ENCODE data around the gene TM2D3.

Gene TM2D3, protein sequence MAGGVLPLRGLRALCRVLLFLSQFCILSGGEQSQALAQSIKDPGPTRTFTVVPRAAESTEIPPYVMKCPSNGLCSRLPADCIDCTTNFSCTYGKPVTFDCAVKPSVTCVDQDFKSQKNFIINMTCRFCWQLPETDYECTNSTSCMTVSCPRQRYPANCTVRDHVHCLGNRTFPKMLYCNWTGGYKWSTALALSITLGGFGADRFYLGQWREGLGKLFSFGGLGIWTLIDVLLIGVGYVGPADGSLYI

DNA sequence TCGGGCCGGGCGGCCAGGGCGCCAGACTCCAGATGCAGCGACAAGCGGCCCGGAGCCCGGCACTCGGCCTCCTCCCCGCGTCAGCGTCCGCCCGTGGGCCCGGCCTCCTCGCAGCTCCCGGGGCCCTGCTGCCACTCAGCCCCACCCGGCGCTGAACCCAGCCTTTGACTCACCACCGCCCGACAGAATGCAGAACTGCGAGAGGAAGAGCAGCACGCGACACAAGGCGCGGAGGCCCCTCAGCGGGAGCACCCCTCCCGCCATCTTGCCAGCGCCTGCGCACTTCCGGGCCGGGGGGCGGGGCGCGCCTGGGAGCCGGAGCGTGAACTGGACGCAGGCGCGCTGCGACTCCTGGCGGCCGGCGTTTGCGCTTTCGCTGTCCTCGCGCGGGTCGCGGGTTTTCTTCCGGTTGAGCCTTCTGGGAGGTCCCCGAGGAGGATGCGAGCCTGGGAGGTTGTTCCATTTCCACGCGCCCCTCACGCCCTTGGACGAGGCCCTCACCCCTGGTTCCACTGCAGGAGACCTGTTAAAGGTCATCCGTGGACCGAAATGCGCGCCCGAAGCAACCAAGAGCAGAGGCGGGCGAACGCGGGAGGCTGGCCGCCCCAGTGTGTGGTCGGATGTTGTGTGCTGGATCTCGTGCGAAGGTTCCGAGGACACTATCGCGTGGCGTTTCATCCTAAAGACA lies at the start of gene TM2D3:
TSS of gene TM2D3 (minus strand) at position 284 of the 688 bp plus-strand sequence. CDS start at position 264, 20 bp downstream.
- peak; percentile 67 for DNase-seq

DNA sequence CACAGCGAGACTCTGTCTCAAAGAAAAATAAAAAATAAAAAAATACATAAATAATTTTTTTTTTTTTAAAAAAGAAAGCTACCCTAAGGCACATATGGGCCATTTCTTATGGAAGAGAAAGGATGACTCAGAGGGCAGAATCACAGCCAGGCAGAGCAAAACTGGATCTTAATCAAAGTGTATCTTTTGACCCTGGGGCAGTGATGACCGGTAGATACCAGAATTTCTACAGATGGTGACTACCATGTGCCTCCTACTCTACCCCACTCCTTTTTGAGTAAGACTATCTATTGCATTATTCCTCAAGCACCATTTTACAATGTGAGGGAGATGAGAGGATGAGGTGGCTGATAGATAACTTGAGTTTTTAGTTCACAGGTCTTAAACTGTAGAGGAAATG lies 46.1 kb upstream of the TM2D3 start:
- no peak for DNase-seq

DNA sequence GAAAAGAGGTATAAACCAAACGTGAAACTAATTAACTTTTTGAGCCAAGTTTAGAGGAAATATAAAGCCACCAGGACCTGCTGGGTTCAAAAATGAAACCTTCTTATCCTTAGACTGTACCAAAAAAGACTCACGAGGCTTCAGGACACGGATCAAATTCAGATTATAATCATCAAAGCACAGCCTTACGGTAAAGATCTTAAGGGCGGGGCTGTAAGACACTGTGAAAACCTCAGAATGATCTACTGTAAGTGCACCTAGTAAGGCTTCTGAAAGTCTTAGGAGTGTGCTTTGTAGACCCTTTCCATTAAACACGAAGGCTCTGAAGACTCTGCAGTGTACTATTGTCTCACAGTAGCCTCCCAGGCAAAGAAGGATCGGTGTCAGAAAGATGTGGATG lies 45.3 kb upstream of the TM2D3 start:
- DNase-seq: no peak

DNA sequence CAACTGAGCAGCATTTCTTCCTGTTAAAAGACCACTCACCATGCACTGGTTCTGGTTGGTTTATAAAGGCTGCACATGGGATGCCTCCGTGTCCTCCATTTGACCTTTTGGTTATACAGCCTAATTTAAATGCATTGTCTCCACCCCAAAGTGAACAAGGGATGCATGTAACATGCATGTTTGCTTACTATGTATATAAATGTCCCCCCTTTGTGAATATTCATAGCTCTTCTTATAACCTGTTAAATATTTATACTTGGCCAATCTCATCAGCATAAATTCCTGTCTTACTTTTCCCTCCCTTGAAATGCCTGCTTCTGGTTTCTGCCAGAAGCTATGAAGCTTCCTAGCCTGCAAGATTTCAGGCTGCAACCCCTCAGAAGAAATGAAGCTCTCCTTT lies 44.6 kb upstream of the TM2D3 start:
- no peak for DNase-seq

DNA sequence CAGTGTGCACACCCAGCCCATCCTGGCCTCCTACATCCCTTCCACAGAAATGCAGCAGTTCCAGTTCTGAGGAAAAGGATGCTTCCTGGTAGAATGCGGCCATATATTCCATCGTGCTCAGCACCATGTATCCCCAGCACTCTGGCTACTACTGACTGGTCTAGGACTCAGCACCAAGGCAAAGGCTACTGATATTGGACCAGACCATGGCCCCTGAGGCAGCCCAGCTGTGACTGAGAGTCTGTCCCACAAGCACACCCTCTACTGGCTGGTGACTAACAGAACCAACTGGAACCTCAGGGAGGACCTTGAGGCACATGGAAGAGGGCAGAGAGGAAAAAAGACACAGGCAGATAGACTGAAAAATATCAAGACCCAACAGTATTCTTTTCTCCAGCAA lies 42.1 kb upstream of the TM2D3 start:
- DNase-seq: no peak

DNA sequence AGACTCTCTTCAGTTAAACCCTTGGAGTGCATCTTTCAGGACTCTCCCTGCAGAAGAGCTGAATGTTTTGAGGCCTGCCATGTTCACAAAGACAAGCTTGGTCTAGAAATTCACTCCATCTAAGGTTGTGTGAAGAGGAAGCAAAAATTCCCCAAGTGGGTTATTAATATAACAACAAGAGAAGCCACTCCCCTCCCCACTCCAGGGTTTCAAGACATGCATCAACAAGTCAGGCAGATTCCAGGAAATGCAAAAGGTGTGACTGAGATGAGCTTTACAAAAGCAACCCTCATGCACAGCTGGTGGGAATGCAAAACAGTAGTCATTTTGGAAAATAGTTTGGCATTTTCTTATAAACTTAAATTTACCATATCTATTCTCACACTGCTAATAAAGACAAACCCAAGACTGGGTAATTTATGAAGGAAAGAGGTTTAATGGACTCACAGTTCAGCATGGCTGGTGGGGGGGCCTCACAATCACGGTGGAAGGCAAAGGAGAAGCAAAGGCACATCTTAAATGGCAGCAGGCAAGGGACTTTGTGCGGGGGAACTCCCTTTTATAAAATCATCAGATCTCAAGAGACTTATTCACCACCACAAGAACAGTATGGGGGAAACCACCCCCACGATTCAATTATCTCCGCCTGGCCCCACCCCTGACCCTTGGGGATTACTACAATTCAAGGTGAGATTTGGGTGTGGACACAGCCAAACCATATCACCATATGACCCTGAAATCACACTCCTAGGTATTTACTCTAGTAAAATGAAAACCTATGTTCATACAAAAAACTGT lies 40.8 kb upstream of the TM2D3 start:
- DNase-seq: no peak

DNA sequence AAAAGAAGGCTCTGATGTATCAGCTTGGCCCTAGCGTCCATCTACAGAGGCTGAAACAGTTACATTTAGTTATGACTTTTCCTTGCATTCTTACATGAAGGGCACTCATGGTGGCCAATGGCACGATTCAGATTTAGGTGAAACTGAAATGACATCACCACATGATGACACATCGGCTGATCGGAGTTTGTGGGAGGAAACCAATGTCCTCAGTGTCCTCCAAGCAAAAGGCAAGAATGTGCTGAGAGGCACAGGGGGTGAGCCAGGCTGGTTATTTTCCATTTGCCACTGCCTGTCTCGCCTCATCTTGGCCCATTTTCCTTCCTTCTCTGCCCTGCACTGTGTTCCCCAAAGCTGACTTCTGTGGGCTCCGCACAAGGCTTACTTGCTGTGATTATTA lies 37.7 kb upstream of the TM2D3 start:
- no peak for DNase-seq

DNA sequence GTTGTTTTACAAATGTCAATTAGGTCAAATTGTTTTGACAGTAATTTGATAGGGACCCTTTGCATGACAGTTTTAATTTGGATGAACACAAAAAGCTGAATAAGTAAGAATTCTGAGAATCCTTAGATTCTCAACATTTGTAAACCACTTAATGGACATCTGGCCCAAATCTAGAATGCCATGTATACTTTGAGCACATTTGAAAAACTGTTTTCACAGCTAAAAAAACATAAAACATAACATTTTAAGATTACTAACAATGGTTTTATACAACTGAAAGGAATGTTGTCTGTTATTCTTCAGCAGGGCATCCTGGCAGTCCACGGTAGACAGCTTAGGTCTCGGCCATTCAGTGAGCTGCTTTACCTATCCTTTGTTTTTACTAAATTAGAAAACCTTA lies 34.5 kb upstream of the TM2D3 start:
- DNase-seq: no peak

DNA sequence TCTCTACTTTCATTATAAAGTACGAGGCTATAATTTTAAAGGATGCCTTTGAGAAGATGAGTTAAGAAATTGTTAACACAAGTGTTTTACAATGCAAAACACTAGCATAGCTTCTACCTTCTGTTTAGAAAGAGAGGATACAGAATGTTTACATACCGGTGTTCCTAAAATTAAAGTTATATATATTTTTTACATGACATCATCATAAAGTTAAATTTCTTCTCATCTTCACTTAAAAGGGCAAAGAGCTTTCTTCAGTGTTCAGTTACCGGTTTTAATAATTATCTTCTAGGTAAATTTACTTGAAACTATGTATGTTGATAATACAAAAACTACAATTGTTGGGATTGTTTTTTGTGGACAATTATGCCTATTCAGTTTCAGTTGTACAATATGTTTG lies 32.7 kb upstream of the TM2D3 start:
- DNase-seq: no peak

DNA sequence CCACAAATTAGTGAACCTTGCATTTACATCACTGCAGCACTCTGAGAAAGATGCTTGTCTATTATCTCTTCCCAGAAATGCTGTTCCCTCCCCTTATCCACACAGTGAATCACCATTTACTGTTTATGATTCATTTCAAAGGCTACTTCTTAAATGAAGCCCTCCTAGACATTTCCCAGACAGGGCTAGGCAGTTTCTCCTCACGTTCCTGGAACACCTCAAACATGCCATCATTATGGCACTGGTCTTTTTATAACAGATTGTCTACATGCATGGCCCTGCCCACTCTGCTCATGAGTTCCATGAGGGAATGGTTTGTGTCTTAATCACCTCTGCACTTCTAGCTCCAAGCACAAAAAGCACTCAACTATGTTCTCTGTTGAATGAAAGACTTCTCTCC lies 32.2 kb upstream of the TM2D3 start:
- DNase-seq: no peak

DNA sequence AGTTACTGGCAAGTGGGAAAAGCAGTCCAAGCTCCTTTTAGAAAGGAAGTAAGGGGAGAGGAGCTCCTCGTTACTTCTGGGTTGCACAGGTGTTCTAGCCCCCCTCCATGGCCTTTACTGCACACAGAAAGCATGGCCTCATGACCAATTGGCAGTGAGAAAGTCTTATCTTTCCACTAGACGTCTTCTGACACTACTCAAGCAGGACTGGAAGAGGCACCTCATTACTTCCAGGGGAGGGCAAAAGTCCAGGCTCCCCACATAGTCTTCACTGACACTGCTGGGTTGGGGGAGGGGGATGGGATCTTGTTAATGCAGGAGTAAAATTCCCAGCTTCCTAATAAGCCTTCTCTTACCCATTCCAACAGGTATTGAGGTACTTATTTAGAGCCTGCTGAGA lies 27.6 kb upstream of the TM2D3 start:
- no peak for DNase-seq

DNA sequence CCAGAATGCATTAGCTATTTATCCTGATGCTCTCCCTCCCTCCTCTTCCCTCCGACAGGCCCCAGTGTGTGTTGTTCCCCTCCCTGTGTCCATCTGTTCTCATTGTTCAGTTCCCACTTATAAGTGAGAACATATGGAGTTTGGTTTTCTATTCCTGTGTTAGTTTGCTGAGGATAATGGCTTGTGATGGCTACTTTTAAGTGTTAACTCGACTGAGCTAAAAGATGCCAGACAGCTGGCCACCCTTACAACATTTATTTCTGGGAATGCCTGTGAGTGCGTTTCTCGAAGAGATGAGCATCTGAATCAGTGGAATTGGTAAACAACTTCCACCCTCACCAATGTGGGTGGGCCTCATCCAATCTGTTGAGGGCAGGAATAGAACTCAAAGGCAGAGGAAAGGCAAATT lies 24.7 kb upstream of the TM2D3 start:
- no peak for DNase-seq

DNA sequence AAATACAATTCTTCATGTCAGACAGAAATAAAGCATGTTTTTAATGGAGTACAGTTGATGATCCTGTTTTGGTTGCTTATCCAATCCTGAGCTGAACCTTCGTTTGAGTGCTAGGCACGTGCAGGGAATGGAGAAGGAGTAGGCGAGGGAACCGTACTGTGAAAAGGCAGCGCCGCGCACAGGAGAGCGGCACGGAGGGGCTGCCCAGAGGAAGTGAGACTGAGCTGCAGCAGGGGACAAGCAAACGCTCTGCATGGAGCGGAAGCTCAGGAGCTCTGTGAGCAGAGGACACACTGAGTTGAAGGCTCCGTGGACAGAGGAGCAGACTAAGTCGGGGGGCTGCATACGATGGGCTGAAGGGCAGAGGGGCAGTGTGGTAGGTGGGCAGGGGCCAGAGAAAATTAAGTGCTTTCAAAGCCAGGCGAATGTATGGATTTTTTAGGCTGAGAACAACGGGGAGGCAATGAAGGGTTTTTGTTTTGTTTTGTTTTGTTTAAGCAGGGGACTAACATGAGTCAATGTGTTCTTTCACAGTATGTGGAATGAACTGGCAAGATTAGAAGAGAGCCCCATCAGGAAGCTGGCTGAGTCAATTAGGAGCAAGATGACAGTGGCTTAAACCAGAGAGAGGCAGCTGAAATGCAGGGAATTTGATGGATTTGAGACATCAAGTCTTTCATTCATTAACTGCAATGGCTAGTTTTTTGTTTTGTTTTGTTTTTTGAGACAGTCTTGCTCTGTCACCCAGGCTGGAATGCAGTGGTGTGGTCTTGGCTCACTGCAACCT lies 23.8 kb upstream of the TM2D3 start:
- no peak for DNase-seq

DNA sequence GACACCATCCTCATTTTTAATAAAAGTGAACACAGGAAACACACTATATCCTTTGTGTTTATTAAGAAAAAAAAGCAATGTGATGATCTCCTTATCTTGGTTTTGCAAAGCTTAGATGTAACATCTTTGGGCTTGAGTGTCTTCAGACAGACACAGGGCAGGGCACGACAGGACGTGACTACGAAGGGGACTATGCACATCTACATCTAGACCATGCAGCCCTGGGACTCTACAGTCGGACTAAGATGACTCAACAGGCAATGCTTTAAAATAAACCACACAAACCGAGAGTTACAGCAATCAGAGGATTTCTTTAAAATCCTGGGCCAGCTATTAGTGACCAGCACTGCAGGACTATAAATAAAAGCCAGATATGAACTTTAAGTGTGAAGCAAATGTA lies 22.8 kb upstream of the TM2D3 start:
- no peak for DNase-seq

DNA sequence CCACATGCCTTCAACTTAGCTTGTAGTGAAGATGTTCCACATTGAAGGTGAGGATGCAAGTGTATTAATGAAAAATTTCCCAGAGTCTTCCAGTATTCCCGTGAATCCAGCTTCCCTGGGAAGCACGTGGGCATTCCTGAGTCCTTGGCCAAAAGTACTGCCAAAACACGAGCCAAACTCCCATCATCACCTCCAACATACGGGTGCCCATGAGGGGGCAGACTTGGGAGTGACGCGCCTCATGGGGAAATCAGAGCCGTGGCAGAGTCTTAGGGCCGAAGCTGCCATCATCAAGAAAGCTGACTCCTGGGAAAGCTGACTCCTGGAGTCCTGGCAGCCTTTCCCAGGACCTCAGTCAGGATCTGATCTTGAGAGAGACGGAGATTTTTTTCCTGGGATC lies 20.1 kb upstream of the TM2D3 start:
- DNase-seq: no peak

DNA sequence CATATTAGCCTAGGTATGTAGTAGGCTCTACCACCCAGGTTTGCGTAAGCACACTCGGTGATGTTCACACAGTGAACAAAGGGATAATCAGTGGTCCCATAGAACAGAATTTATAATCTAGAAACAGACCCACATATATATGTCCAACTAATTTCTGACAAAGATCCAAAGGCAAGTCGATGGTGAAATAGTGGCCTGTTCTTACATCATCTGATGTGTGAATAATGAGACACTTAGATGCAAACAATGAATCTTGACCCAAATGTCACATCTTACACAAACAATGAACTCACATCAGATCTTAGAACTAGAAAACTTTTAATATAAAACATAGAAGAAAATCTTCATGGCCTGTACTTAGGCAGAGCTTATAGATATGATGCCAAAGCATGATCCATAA lies 17.6 kb upstream of the TM2D3 start:
- DNase-seq: no peak

DNA sequence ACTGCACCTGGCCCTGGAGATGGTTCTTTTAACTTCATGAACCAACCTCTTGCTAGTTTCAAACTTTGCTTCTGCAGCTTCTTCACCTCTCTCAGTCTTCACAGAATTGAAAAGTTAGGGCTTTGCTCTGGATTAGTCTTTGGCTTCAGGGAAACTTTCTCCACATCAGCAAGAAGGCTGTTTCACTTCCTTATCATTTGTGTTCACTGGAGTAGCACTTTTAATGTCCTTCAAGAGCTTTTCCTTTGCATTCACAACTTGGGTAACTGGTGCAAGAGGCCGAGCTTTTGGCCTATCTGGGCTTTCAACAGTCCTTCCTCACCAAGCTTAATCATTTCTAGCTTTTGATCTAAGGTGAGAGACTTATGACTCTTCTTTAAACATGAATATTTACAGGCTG lies 15.7 kb upstream of the TM2D3 start:
- no peak for DNase-seq

DNA sequence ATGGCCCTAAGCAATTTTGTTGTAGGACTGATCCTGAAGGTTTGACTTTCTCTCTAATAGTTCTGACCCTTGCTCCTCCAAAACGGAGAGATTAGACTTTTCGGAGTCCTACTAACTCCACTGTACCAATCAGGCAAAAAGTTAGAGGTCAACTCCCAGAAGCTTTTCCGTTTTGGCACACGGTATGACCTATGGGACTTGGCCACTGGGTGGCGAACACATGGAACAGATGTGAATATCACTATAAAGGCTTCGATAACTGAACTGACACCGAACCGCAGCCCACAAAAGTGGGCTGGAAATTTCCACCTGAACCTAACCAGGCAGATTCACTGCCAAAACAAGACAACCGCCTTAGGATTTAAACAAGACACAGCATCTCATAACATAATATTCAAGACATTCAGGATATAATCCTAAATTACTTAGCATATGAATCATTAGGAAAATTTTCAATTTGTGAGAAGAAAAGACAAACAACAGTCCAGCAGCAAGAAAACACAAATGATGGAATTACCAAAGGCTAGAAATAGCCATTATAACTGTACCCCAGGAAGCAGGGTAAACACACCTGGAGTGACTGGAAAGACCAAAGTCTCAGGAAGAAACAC lies 12.2 kb upstream of the TM2D3 start:
- DNase-seq: no peak

DNA sequence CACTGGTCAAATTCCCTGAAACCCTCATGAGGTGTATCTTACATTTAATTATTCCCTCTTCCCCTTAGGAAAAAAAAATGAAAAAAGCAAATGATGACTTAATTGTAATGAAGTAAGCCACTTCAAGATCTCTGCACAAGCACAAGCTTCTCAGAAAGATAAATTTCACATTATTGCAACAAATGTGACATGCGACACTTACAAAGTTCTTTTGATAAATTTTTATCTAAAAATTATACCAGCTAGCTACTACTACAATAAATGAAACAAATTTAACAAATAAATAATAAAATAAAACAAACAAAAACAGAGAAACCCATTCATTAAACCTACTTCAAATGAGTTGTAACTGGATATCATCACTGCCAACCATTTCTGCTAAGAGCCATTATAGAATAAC lies 10.0 kb upstream of the TM2D3 start:
- no peak for DNase-seq

DNA sequence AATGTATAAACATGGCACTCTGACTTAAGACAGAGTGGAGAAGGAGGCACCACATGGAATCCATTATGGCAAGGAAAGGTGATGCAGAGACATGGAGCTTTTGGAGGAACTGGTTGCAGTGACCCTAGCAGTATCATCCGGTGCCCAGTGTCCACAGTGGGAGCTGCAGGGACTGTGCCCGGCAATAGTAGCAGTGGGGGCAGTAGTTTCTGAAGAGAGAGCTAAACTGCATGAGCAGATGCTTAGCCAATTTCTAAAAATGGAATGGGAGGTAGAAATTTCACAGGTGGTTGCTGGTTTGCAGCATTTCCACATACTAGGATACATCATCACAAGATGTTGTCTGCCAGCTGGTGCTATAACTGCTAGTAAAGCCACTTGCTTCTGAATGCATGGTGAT lies 7.8 kb upstream of the TM2D3 start:
- DNase-seq: no peak

DNA sequence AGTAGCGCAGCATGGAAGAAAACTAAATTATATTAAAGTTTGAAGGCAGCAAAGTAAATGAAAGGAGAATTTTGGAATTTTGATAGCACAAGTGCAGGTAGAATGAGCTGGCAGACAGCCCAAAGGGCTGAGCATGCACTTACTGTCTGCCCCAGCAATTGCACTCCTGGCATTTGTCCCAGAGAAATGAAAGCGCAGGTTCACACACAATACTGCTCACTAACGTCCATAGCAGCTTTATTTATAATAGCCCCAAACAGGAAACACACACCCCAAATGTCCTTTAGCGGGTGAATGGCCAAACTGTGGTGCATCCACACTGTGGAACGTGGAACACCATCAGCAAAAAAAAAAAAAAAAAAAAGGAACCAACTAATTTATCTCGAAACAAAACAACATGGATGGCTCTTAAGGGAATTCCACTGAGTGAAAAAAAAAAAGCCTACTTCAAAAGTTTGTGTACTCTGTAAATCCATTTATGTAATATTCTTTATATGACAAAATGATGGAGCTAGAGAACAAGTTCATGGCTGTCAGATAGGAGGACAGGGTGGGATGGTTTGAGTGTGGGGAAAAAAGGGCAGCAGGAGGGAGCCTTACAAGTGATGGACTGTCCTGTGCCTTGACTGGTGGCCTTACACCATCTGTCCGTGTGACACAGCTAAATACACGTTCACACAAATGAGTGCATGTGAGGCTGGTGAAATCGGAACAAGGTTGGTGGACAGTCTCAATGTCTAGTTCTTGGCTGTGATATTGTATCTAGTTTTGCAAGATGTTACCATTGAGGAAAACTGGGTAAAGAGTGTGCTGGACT lies 6.0 kb upstream of the TM2D3 start:
- peak; percentile 52 for DNase-seq

DNA sequence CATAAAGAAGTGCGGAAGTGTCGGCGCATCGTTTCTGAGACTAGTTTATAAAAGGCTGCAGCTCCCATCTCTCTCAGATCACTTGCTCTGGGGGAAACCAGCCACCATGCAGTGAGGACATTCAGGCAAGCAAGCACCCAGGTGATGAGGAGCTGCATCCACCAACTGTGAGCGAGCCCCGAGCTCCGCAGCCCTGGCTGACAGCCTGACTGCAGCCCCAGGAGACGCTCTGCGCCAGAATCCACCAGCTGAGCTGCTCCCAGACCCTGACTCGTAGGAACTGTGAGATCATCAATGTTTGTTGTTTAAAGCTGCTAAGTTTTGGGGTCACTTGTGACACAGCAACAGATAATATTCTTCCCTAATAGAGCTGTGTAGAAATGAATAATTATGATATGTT lies 5.0 kb upstream of the TM2D3 start:
- no peak for DNase-seq

Measured in NCI-H2107 (cell line).